CD4-positive, alpha-beta T cell treated with Interleukin-6 at 100 ng/mL for 8 hours (primary cell): ENCODE data around the gene C2orf92.

Experiments used
- DNase-seq: peaks from one replicate; pipeline ENCODE4 v3.0.0-alpha.2; 2020; ENCODE audit warnings: mixed read lengths, low spot score

Gene C2orf92

GRCh38 chr2:97745474-97746174 is 76.1 kb downstream of the C2orf92 start:
- DNase-seq: peak; percentile 34

DNA sequence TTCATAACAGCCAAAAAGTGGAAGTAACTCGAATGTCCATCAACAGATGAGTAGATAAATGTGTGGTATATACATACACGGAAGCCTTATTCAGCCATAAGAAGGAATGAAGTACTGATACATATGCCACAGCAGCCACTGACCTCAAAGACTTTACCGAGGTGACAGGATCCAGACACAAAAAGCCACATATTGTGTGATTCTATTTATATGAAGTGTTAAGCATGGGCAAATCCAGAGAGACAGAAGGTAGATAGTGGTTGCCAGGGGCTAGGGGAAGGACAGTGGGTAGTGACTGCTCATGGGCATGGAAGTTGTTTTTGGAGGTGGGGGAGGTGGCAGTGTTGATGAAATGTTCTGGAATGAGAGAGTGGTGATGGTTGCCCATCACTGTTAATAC is 77.8 kb downstream of the C2orf92 start:
- DNase-seq: no peak

DNA sequence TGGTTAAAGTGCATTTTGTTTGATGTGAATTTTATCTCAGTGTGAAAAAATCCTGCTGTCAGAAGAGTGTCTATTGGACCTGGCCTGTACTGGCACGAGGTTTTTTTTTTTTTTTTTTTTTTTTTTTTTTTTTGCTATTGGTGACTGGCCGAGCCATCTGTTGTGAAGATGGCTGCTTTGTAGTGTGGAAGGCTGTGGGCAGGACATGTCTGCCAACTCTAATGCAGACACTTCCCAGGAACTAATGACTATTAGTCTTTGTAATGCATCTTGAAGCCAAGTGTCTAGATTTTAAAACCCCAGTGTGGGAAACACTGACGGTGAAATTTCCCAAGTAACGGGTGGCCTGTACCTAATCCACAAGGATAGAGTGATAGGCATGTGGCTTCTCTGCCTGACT is 78.2 kb downstream of the C2orf92 start:
- DNase-seq: no peak

GRCh38 chr2:97749581-97749980 is 80.1 kb downstream of the C2orf92 start:
- no peak for DNase-seq

GRCh38 chr2:97750017-97750416 is 80.5 kb downstream of the C2orf92 start:
- DNase-seq: no peak

GRCh38 chr2:97751752-97752151 is 82.2 kb downstream of the C2orf92 start:
- DNase-seq: no peak
